Neural progenitor cell (in vitro differentiated cells): ENCODE data around the gene ATP5MC3.

Experiments
- CTCF ChIP-seq: fragments of 200-600 bp; sonication (generic); IDR thresholded peaks from 2 replicates; pipeline ENCODE4 v1.5.1; 2017; ENCODE audit warnings: antibody characterized with exemption, mild to moderate bottlenecking
- EZH2 ChIP-seq: fragments of 200-600 bp; sonication (generic); IDR thresholded peaks from 2 replicates; pipeline ENCODE4 v1.6.1; 2017; ENCODE audit warnings: antibody characterized with exemption, mild to moderate bottlenecking, moderate library complexity

- no peak for TF ChIP-seq CTCF
- TF ChIP-seq EZH2 = no peak
Measured at GRCh38 chr2:175164235-175164634, 17.3 kb downstream of the ATP5MC3 start.
